ENCODE results near the gene SERINC3.
"Not testable (repeated sequence)": the region's sequence is repeated elsewhere in the genome, so short reads cannot be mapped to it uniquely, and the experiment has no call there.

SERINC3 gene

DNA sequence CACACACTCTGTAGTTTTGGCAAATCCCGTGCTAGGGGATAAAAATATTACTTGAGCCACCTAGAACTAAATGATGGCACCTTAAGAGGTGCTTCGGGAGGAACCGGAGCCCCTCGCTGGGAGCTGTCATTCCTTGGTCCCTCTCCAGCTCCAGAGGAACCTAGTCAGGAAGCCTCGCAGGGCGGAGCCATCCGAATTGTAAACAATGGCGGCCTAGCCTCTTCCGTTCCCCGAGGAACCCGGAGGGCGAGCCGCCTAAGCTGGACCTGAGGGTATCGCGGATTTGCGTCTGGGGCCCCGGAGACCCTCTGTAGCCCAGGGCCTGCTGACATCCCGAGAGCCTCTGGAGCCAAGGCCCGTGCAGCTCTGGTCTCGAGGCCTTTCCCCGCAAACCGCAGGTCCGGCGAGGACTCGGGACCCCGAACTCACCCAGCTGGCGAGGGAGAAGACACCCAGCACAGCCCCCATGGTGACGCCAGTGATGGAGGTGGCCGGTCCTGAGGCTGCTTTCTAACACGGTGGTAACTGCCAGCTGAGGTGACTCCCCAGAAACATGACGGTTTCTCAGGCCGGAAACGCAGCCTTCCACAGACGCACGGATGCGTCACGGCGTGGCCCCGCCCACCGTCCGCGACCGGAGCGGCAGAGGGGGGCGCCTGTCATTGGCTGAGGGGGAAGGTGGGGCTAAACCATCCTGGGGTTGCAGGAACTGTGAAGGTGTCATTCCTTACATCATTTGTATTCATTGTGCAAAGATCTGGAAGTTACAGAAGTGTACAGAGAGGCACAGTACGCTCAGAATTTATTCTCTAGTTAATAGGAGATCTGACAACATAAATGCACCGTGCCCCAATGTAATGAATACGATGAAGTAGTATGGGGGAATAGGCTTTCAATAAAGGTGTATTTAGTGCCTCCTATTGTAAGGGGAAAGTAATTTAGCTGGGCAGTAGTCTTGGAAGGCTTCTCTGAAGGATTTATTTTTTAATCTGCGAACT, at the start of gene SERINC3:
Gene SERINC3, minus strand, starts transcription at position 587 of the 998 bp plus-strand sequence. Its CDS starts 119 bp downstream, at position 468.
- DNase-seq (ENCODE audit: low spot score), result peak; percentile 92

DNA sequence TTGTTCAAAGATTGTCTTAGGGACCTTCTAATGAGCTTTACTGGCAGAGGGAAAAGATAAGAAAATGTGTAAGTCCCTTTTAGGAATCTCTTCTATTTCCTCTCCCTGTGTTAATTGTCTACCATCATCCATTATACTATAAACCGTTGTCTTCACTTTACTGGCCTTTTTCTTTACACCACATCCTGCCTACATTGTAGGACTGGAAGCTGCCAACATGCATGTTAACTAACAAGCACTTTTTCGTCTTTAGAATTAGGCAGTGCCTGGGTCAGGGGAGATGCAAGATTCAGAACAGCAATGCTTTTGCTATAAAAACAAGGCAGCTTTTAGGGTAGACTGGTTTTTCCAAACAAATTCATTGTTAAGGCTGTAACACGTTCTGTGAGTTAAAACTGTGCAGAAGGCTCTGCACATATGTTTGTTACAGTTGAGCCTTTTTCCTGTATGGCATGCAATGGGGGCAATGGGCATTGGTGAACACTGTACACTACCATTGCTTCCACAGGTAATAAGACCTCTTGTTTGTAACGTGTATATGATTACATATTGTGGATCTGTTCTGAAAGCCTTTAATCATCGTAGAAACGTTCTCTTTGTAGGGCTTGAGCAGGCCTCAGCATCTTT, 49.6 kb upstream of the SERINC3 start:
- DNase-seq (ENCODE audit: low spot score), result no peak

DNA sequence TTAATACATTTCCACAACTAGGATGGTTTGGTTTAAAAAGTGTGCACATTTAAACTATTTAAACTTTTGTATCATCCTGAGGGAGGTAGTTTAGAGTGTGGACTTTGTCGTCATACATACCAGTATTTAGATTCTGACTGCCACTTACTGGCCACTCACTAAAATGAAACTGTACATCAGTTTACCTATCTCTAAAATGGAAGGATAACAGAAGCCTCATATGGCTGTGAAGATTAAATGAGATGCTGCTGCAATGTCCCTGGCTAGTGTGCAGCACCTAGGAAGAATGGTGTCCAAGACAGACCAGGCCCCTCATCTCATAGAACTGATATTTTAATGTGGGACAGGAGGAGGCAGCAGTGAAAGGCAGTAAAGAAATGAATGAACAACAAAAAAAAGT, 48.5 kb upstream of the SERINC3 start:
- DNase-seq (ENCODE audit: low spot score), result no peak

DNA sequence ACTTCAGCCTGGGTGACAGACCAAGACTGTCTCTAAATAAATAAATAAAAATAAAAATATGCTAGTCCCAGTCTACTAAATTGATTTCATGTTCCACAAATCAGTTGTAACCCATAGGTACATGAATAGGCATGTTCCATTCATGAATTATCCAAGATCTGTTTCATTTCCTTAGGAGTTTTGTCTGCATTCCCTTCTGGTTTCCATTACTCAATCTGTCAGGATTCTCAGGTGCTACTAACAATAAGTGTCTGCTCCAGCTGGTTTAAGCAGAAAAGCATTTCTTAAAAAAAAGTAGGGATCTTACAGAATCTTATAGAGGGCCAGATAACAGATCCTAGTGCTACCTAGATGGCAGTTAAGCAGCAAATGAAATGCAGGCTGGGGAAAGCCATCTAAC, 44.9 kb upstream of the SERINC3 start:
- DNase-seq (ENCODE audit: low spot score), result no peak

DNA sequence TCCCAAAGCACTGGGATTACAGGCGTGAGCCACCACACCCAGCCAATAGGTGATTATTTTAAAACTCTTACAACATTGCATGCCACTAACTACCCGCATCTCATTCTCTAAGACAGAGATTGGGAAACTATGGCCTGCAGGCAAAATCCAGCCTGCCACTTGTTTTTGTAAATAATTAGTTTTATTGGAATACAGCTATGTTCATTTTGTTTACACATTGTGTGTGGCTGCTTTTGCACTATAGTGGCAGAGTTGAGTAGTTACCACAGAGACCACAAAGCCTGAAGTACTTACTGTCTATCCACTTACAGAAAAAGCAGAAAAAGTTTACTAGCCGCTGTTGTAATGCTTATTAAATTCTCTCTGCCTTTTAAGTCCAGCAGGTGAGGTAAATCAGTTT, 44.1 kb upstream of the SERINC3 start:
- DNase-seq (ENCODE audit: low spot score), result no peak

DNA sequence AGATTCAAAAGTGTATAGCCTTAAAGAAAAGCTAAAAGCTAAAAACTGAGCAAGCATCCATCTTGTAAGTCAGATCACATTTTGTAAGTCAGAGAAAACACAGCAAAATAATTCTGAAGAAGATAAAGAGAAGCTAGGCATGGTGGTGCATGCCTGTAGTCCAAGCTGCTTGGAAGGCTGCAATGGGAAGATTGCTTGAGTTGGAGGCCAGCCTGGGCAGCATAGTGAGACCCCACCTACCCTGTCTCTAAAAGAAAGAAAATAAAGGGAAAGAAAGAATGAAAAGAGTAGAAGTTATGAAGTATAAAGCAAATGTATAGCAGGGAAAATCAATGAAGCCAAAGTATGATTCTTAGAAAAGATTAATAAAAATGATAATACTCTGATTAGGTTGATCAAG, 40.0 kb upstream of the SERINC3 start:
- DNase-seq (ENCODE audit: low spot score), result no peak

DNA sequence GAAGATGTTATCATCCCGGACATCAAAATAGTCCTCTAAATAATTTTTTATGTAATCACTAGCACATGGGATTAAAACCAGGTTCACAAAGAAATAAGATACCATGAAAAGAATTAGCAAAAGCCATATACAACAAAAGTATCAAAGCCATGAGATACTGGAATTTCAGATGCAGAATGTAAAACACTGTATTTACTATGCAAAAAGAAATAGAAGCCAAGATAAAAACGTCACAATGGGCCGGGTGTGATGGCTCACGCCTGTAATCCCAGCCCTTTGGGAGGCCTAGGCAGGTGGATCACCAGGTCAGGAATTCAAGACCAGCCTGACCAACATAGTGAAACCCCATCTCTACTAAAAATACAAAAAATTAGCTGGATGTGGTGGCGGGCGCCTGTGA, 38.9 kb upstream of the SERINC3 start:
- DNase-seq (ENCODE audit: low spot score), result not testable (repeated sequence)

DNA sequence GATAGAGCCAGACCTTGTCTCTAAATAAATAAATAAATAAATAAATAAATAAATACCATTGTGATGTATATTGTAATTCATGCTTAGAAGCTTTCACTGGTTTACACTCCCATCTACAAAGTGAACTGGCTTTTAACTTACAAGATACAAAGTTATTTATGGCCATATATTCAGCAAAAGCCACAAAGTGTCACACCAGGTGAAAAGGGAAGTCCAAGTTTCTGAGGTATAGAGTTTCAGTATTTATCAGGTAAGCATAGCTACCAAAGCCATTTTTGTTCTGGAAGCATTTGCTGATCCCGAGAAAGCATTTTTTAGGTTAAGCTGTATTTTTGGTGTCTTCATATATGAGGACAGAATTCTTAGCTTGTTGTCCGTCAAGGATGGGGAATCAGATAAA, 38.4 kb upstream of the SERINC3 start:
- DNase-seq (ENCODE audit: low spot score), result no peak

DNA sequence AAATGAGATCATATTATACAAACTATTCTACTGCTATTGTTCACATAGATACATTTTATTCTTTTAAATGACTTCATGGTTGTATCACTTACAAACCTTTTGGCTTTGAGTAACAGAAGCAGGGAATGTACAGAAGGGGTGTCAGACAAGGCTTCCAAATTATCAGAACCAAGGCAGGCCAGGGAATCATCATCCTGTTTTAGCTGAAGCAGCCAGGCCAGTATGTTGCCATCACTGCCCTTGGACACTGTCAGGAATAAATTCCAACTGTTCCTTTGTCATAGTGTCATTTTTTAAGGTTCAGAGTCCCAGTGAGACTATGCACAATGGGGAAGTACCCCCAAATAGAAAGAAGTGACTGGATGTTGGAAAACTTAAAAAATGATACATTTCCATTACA, 37.4 kb upstream of the SERINC3 start:
- DNase-seq (ENCODE audit: low spot score), result no peak

DNA sequence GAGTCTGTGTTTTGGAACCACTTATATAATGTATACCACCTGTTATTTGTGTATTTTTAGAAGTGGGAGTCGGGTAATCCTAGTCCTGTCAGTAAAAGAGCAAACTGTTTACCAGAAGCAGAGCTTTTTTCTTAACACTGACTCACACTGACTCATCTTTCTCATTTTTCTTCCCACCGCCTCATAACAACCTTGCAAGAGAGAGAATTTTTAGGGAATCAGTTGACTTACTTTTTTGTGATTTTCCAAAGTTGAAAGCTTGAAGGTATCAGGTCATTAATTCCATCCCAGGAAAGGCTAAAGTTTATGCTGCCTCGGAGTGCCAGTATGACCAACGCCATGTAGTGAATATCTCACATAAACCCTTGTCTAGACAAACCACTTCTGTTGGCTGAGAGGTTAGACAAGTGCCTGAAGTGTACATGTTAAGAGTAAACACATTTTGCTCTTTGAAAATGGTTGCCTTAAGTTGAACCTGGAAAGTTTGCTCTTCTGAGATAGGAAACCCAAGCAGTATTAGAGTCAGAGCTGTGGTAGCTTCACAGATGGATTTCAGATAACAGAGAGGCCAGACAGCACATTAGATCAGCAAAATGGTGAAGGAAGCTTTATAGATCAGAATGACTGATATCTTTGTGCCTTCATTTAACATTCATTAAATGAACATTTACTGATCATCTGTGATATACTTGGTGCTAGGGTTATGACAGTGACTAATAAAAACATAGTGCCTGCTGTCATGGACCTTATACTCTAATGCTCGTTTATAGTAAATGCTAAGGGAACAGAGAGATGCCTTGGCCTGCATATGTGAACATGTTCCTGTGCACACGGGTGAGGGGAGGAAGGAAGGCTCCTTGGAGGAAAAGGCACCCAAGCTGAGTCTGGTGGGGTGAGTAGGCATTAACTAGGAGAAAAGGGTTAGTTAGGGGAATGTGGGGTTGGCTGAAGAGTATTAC, 31.4 kb upstream of the SERINC3 start:
- peak; percentile 74 for DNase-seq (ENCODE audit: low spot score)

DNA sequence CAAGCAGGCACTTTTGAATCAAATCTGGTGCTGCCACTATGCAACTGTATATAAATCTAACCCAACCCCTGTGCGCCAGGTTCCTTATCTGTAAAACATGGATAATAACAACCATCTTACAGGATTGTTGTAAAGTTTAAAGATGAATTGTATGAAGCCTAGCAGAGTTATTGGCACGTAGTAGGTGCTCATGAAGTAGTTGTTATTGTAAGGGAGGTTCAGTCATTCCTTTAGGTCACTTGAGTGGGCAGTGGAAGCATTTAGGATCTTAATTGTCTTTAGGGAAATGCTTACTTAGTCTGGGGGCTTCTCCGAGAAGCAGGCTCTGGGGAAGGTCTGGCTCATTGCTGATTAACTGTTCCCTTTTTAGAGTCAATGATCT, 30.7 kb upstream of the SERINC3 start:
- no peak for DNase-seq (ENCODE audit: low spot score)

DNA sequence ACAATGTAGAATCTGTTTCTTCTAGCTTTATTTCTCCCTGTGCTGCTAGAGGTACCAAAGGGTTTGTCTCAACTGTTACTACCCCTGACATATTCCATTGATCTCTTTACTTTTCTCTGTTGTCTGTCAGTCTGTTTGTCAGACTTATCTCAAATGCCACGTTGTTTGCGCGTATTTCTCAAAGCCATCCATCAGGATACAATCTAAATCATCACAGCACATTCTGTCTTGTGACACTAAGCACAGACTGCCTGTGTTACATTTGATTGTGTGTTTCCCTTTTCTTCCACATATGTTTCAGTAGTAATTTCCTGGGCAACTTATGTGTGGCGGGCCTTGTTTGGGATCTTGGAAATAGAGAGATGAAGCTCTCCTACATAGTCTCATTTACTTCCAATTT, 30.2 kb upstream of the SERINC3 start:
- no peak for DNase-seq (ENCODE audit: low spot score)

DNA sequence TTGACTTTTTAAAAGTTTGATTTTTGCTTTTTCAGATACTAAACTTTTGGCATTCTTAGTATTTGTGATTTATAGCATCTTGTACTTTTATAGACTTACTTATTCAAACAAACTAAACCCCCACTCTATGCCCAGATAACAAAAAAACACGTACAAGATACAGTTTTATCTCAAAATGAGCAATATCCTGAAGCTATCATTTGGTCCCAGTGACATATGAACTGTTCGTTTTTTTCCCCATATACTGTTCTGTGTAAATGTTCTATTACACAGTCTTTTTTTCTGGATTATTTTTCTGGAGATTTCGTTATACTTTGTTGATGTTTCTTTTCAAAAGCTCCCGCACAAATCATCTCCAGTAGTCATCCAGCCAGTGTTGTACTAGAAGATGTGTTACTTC, 27.3 kb upstream of the SERINC3 start:
- DNase-seq (ENCODE audit: low spot score), result peak; percentile 19

DNA sequence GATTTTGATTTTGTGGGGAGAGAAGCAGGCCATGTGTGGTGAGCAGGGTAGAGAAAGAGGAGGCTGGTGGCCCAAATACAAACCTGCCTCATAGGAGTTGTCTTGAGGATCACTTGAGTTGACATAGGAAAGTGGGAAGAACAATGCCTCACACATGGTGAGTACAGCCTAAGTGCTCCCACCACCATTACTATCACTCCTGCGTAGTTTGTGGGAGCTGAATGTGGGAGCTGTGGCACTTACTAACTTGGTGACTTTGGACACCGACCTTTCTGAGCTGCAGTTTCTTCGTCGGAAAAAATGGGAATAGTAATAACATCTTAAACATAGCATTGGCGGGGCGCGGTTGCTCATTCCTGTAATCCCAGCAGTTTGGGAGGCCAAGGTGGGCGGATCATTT, 25.5 kb upstream of the SERINC3 start:
- no peak for DNase-seq (ENCODE audit: low spot score)

DNA sequence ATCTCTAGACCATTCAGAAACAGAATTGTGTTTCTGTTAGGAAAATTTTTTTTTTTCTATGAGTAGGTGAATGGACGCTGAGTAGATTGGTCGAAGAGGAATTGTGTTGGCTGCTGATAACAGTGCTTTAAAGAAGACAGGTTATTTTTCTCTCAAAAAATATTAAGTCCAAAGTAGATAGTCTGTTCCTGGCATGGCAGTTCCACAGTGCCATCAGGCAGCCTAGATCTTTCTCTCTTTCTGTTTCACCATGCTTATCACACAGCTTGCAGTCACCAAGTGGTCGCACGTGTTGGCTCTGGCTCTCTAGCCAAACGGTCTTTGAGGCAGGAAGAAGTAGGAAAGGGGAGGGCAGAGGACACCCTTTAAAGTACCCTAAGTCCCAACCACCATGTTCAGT, 22.4 kb upstream of the SERINC3 start:
- no peak for DNase-seq (ENCODE audit: low spot score)

DNA sequence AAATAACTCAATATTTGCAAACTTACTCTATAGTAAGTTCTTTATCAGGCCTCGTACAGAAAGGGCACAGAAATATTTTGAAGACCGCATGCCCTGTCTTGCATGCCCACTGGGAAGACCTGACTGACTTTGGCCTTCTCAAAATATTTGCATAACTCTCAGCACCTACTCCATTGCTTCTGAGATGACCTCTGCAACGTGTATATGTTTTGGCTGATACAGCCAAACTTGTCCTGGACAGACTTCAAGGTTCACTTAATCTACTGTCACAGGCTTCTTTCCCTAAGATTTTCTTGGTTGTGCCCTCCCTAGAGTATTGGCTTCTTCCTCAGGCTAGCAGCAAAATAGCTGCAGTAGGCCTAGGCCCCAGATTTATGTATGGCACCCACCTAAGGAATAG, 21.5 kb upstream of the SERINC3 start:
- DNase-seq (ENCODE audit: low spot score), result no peak

DNA sequence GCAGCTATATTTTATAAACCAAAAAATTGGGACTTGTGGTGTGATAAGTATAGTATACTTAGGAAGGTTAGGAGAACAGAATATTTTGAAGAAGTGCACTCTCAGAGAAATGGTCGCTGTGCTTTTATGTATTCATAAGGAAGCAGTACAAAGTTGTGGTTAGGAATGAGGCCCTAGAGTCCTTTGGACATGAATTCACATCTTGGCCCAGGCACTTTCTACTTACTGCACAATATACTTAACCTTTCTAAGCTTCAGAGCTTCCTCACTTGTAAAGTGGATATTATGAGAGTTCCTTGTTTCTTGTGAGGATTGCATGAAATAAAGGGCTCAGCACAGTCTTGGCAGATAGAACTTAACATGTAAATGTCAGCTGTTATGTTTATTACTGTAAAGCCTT, 21.0 kb upstream of the SERINC3 start:
- DNase-seq (ENCODE audit: low spot score), result no peak

DNA sequence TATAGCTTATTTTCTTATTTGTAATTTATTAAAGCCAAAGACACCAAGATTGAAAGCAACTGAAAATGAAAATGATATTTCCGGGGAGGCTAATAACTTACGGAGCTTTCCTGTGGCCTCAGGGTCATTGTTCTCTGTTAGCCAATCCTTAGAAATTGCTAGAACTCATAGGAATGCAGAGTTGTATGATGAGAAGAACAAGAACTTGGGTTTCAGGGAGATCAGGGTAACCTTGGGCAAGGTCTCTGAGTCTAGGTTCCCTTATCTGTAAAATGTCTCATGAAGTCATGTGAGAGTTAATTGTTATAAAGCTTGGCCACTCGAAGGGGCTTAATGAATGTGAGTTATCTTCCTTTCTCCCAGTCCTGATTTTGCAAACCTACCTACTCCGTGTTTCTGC, 20.1 kb upstream of the SERINC3 start:
- DNase-seq (ENCODE audit: low spot score), result no peak

DNA sequence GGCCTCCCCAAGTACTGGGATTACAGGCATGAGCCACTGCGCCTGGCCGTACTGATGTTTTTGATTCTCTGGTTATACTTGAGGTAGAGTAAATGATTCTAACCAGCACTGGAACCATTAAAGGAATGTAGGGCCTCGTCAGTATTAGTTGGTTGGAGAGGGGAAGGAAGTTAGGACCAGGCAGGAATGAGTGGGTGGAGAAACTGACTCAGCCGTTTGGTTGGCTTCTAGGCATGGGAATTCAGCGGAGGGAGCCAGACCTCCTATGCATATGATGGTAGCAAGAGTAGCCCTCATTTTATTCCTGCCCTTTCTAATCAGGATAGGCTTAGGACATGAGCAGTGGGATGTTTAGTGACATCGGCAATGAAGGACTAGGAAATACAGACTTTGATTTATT, 19.0 kb upstream of the SERINC3 start:
- peak; percentile 72 for DNase-seq (ENCODE audit: low spot score)

DNA sequence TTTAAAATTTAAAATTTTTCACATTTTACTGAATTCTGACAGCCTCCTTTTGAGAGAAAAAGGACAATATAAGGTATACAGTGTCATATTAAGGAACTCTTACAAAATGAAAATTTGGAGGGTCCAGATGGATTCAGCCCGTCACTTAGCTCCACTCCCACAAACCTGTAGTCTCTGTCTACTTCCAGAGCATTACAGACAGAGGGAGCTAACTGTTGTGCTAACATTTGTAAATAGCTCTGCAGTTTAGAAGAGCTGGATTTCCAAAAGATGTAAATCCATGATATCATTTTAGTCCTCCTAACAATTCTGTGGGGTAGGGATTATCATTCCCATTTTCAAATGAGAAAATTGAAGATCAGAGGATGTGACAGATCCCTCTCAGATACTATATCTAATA, 16.1 kb upstream of the SERINC3 start:
- DNase-seq (ENCODE audit: low spot score), result no peak

DNA sequence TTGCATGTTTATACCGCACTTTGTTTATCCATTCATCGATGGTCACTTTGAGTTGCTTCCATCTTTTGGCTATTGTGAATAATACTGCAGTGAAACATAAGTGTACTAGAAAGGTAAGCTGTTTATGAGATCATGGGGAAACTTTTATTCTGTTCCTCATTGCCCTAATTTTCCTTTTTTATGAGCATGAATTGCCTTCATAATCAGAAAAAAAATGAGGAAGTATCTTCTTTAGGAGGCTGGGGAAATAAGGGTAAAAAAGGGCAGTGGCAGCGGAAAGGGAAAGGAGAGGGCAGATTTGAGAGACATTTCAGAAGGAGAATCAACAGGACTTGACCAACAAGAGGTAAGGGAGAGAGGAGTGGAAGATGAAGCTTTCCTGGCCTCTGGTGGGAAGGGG, 14.3 kb upstream of the SERINC3 start:
- no peak for DNase-seq (ENCODE audit: low spot score)

DNA sequence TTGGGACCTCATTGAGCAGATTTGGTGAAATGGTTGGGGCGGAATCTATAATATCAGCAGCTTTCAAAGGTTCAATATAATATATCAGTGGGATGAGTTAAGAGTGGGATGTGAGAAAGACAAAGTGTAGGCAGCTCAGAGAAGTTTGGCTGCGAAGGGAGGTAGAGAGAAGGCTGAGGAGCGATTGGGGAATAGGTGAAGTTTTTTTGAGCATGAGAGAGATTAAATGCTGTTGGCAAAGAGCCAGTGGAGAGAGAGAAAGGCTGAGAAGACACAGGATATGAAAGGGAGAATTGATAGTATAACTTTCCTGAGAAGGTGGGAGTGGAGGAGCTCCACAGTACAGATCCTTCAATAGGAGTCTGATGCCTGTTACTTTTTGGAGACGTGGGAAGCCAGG, 12.1 kb upstream of the SERINC3 start:
- DNase-seq (ENCODE audit: low spot score), result no peak
